Progenitor cell of endocrine pancreas (in vitro differentiated cells): ENCODE data around the gene IFIT2. TPM values are rescaled to one million over a fixed set of nuclear protein-coding genes. Genes with fewer than 3 reads are reported as not detected.

Source experiments
- DNase-seq: peaks from one replicate; pipeline ENCODE4 v3.0.0; 2021; ENCODE audit warnings: low spot score; ENCODE audit not compliant: unreplicated experiment
- H3K27ac Mint-ChIP-seq: 2 replicates; pipeline ENCODE4 v1.8.0; 2021; ENCODE audit warnings: mild to moderate bottlenecking, moderate library complexity, mixed read lengths
- H3K27me3 Mint-ChIP-seq: 2 replicates; pipeline ENCODE4 v1.8.0; 2021; ENCODE audit warnings: mixed read lengths
- H3K36me3 Mint-ChIP-seq: 2 replicates; pipeline ENCODE4 v1.8.0; 2022; ENCODE audit warnings: mixed read lengths; ENCODE audit not compliant: insufficient read depth
- H3K4me1 Mint-ChIP-seq: 2 replicates; pipeline ENCODE4 v1.8.0; 2021; ENCODE audit warnings: low read depth, mixed read lengths
- H3K4me3 Mint-ChIP-seq: 2 replicates; pipeline ENCODE4 v1.8.0; 2021; ENCODE audit warnings: low read depth, mild to moderate bottlenecking, moderate library complexity, mixed read lengths
- H3K9me3 Mint-ChIP-seq: 2 replicates; pipeline ENCODE4 v1.8.0; 2021; ENCODE audit warnings: low read depth, mixed read lengths
- CTCF ChIP-seq: fragments of 200-600 bp; sonication (generic); IDR thresholded peaks from one replicate; pipeline ENCODE4 v1.5.0; 2021; ENCODE audit warnings: antibody characterized with exemption, mild to moderate bottlenecking; ENCODE audit not compliant: unreplicated experiment
- total RNA-seq: library from RNA; stranded (reverse); gene quantifications from 2 replicates; pipeline ENCODE4 v1.2.1, GENCODE V29; 2021

IFIT2 gene
- total RNA-seq, 1 donor from 2014 or later = not detected

- Mint-ChIP-seq H3K4me1 (peaks cover 2% of the 10 kb centered on the region), H3K27ac (no peak overlapping the region), H3K9me3 (peaks cover under 1% of the 10 kb centered on the region), H3K4me3 (no peak overlapping the region), H3K36me3 (no peaks in the 10 kb centered on the region), H3K27me3 (peaks cover 12% of the 10 kb centered on the region)
- DNase-seq = no peak
- no peak for TF ChIP-seq CTCF
Measured at GRCh38 chr10:89304446-89304845, 2.6 kb downstream of the IFIT2 start.

GRCh38 chr10:89304925-89305324 lies 3.1 kb downstream of the IFIT2 start:
- Mint-ChIP-seq H3K36me3 (no peaks in the 10 kb centered on the region), H3K9me3 (no peaks in the 10 kb centered on the region), H3K4me3 (no peak overlapping the region), H3K27ac (no peak overlapping the region), H3K27me3 (peaks cover 12% of the 10 kb centered on the region), H3K4me1 (peaks cover 2% of the 10 kb centered on the region)
- TF ChIP-seq CTCF = no peak
- DNase-seq = no peak

GRCh38 chr10:89305766-89306433 lies 4.1 kb downstream of the IFIT2 start:
- no peak for TF ChIP-seq CTCF

GRCh38 chr10:89306434-89307268 lies 4.8 kb downstream of the IFIT2 start:
- Mint-ChIP-seq H3K4me1 (peaks cover 2% of the 10 kb centered on the region), H3K27ac (no peak overlapping the region), H3K9me3 (no peaks in the 10 kb centered on the region), H3K4me3 (no peak overlapping the region), H3K36me3 (no peaks in the 10 kb centered on the region), H3K27me3 (peaks cover 12% of the 10 kb centered on the region)
- DNase-seq = no peak
- no peak for TF ChIP-seq CTCF

More at GRCh38 chr10:89305766-89306433, 4.1 kb downstream of the IFIT2 start:
- no peaks in the 10 kb centered on the region for H3K36me3 Mint-ChIP-seq
- H3K27ac Mint-ChIP-seq = peak overlapping the region; percentile 42
- no peaks in the 10 kb centered on the region for H3K9me3 Mint-ChIP-seq
- no peak overlapping the region for H3K4me3 Mint-ChIP-seq
- H3K4me1 Mint-ChIP-seq = peaks cover 2% of the 10 kb centered on the region
- peaks cover 12% of the 10 kb centered on the region for H3K27me3 Mint-ChIP-seq
- no peak for DNase-seq

- no peak for DNase-seq
- no peak overlapping the region for H3K4me3 Mint-ChIP-seq
- no peak for TF ChIP-seq CTCF
- peaks cover 12% of the 10 kb centered on the region for H3K27me3 Mint-ChIP-seq
- H3K4me1 Mint-ChIP-seq = no peaks in the 10 kb centered on the region
- H3K27ac Mint-ChIP-seq = no peak overlapping the region
- H3K36me3 Mint-ChIP-seq = no peaks in the 10 kb centered on the region
- H3K9me3 Mint-ChIP-seq = peaks cover 3% of the 10 kb centered on the region
Measured at GRCh38 chr10:89307269-89307577, 5.4 kb downstream of the IFIT2 start.
